Measurements from ENCODE around the gene EXOC6B. TPM values are rescaled to one million over a fixed set of nuclear protein-coding genes. Genes with fewer than 3 reads are reported as not detected.

EXOC6B gene
- total RNA-seq, 1 experiment from 2014 or later: 40.1 TPM

- Histone ChIP-seq H4K91ac (ENCODE audit: insufficient read length, low read depth, low read length) (no peak overlapping the region), H3K18ac (ENCODE audit: insufficient read length, low read depth, low read length) (no peak overlapping the region), H3K9me3 (ENCODE audit: control insufficient read depth, low read depth, low read length) (no peaks in the 10 kb centered on the region), H3K9ac (ENCODE audit: extremely low read depth, insufficient read length, low read length) (no peak overlapping the region), H3K14ac (ENCODE audit: insufficient read depth, low read length) (no peak overlapping the region), H2BK15ac (ENCODE audit: low read depth, low read length) (no peak overlapping the region), H4K8ac (replicated peaks; ENCODE audit: insufficient read length, low read depth, low read length) (no peak overlapping the region), H3K79me1 (ENCODE audit: insufficient read depth, low read depth, low read length, poor library complexity, severe bottlenecking) (no peaks in the 10 kb centered on the region), H3K4me2 (ENCODE audit: insufficient read depth, insufficient read length, low read length) (no peak overlapping the region), H3K56ac (ENCODE audit: insufficient read length, low read depth, low read length) (no peak overlapping the region), H2BK5ac (ENCODE audit: insufficient read length, low read length) (no peak overlapping the region), H3K4ac (ENCODE audit: low read depth, low read length) (no peak overlapping the region), H4K5ac (ENCODE audit: insufficient read length, low read depth, low read length) (no peak overlapping the region), H2BK20ac (ENCODE audit: low read depth, low read length, poor library complexity, severe bottlenecking) (no peak overlapping the region), H3K4me1 (ENCODE audit: insufficient read depth, low read length) (peaks cover 6% of the 10 kb centered on the region; the same call in 1 of the 2 replicates), H4K20me1 (ENCODE audit: control insufficient read depth, insufficient read depth, insufficient read length) (no peaks in the 10 kb centered on the region), H2AK5ac (ENCODE audit: insufficient read length, low read length) (no peak overlapping the region), H2BK120ac (ENCODE audit: low read depth, low read length, poor library complexity, severe bottlenecking) (no peak overlapping the region), H3K23ac (ENCODE audit: insufficient read length, low read depth, low read length) (no peak overlapping the region), H3K23me2 (ENCODE audit: insufficient read length, low read depth, low read length, poor library complexity, severe bottlenecking) (no peaks in the 10 kb centered on the region), H2BK12ac (ENCODE audit: insufficient read length, low read depth, low read length) (no peak overlapping the region), H3K27me3 (ENCODE audit: insufficient read depth, low read length) (no peaks in the 10 kb centered on the region), H2AFZ (ENCODE audit: low read length) (no peak overlapping the region), H3K27ac (ENCODE audit: insufficient read length, low read depth, low read length) (no peak overlapping the region), H3K79me2 (ENCODE audit: insufficient read depth, low read length) (no peaks in the 10 kb centered on the region), H3T11ph (ENCODE audit: low read length) (no peak overlapping the region)
- no peak for DNase-seq
- Mint-ChIP-seq H3K36me3 (ENCODE audit: insufficient read depth in 1 of 3, low read depth in 3 of 3) (peaks cover 0 to 6% (median 2%) of the 10 kb centered on the region in 3 experiments; a peak in 3 of 7 replicates), H3K4me3 (no peak overlapping the region), H3K9me3 (no peaks in the 10 kb centered on the region), H3K4me1 (peaks cover 10 to 14% of the 10 kb centered on the region in 2 experiments), H3K27me3 (ENCODE audit: low read depth) (no peaks in the 10 kb centered on the region), H3K27ac (peak overlapping the region in 2 of 3 experiments; percentile 11 to 80; a peak in 5 of 7 replicates)
- no CpG with 5 or more reads among the region's 4 CpGs for WGBS (ENCODE audit: extremely low coverage, insufficient read length, low lambda C conversion rate)
- no peak for TF ChIP-seq CTCF (conservative IDR thresholded peaks at IDR 0.05)
Observed at GRCh38 chr2:72755647-72756423, 70.0 kb downstream of the EXOC6B start.
